Measurements from ENCODE around the gene TBX20.

TBX20 gene

DNA sequence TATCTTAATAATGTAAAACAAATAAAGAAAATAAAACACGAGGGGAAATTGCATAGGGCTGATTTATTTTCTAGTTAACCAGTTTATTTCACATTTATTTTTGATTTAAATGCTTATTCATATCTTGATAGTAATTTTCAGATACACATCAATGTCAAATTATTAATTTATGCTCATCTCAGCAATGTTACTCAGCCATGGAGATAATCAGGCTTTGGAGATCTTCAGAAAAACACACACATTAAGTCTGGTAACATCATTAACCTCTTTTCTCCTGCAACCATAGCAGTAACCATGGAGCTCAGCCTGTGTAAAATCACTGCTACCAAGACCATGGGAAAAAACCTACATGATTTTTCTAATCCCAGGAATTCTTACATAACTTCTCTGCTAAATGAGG, 31.9 kb upstream of the TBX20 start:
- H2BK120ac ChIP-seq (ENCODE audit: low read depth, low read length): no peak overlapping the region
- no peak overlapping the region for H3K4me3 ChIP-seq (ENCODE audit: insufficient read depth in 1 of 2, low read depth in 1 of 2, low read length in 2 of 2)
- H2AK5ac ChIP-seq (ENCODE audit: low read length, severe bottlenecking): no peak overlapping the region
- H3K18ac ChIP-seq (ENCODE audit: low read depth in 1 of 2, low read length in 2 of 2): no peak overlapping the region
- H2BK15ac ChIP-seq (ENCODE audit: low read depth, poor library complexity, severe bottlenecking): no peak overlapping the region
- no peak overlapping the region for H3K9ac ChIP-seq (ENCODE audit: low read length)
- H3K4me2 ChIP-seq (ENCODE audit: low read length, poor library complexity, severe bottlenecking): no peak overlapping the region
- no peak overlapping the region for H4K91ac ChIP-seq (ENCODE audit: low read length)
- H2AFZ ChIP-seq (ENCODE audit: low read depth, low read length): no peak overlapping the region
- H3K27ac ChIP-seq (ENCODE audit: low read length, poor library complexity, severe bottlenecking): no peak overlapping the region
- H2BK5ac ChIP-seq (ENCODE audit: low read depth, low read length, poor library complexity, severe bottlenecking): no peak overlapping the region
- no peak overlapping the region for H2BK12ac ChIP-seq (ENCODE audit: low read length in 2 of 2)
- no peaks in the 10 kb centered on the region for H3K79me1 ChIP-seq (replicated peaks; ENCODE audit: low read length, poor library complexity, severe bottlenecking)
- no CpG with 5 or more reads among the region's 1 CpG for WGBS
- no peak overlapping the region for H3K4ac ChIP-seq (ENCODE audit: low read depth in 1 of 2, low read length in 2 of 2)
- no peak overlapping the region for H4K8ac ChIP-seq (ENCODE audit: low read length)
- no peaks in the 10 kb centered on the region for H3K4me1 ChIP-seq (ENCODE audit: control insufficient read depth, insufficient read depth, low read depth, low read length)
- peaks cover 0 to 5% of the 10 kb centered on the region in 2 experiments for H3K27me3 ChIP-seq (ENCODE audit: control insufficient read depth in 1 of 2, insufficient read depth in 1 of 2, low read length in 2 of 2)
- H3K23ac ChIP-seq (ENCODE audit: low read length in 2 of 2): no peak overlapping the region
- DNase-seq: no peak
- H3K9me3 ChIP-seq (ENCODE audit: control insufficient read depth, low read length): peaks cover 4% of the 10 kb centered on the region
- H3K36me3 ChIP-seq (ENCODE audit: control insufficient read depth in 1 of 2, insufficient read depth in 2 of 2, low read depth in 1 of 2, low read length in 2 of 2): no peaks in the 10 kb centered on the region
- H3K14ac ChIP-seq (ENCODE audit: low read length in 2 of 2): no peak overlapping the region

DNA sequence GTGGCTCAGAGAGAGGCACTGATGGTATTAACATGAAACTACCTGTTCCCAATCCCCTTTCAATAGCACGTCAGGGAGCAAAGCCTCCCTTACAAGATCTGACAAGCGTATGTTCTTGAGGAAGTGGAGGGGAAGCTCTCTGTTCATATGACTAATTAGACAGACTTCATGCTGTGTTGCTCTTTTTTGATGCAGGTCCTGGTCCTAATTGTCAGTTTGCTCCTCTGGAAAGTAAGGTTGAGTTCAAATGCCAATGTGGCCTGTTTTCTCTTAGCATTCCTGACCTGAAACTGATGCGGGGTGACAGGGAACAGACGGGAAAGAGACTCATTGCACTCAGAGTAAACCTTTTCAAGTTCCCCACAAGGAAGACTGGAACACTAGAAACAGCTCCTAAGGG, 27.0 kb upstream of the TBX20 start:
- Histone ChIP-seq H3K9me3 (ENCODE audit: control insufficient read depth, low read length) (no peaks in the 10 kb centered on the region), H3K4me2 (ENCODE audit: low read length, poor library complexity, severe bottlenecking) (no peak overlapping the region), H3K4me3 (ENCODE audit: insufficient read depth in 1 of 2, low read depth in 1 of 2, low read length in 2 of 2) (no peak overlapping the region), H4K8ac (ENCODE audit: low read length) (no peak overlapping the region), H3K4me1 (ENCODE audit: control insufficient read depth, insufficient read depth, low read depth, low read length) (no peaks in the 10 kb centered on the region), H3K4ac (ENCODE audit: low read depth in 1 of 2, low read length in 2 of 2) (no peak overlapping the region), H3K14ac (ENCODE audit: low read length in 2 of 2) (no peak overlapping the region), H2BK15ac (ENCODE audit: low read depth, poor library complexity, severe bottlenecking) (no peak overlapping the region), H3K36me3 (ENCODE audit: control insufficient read depth in 1 of 2, insufficient read depth in 2 of 2, low read depth in 1 of 2, low read length in 2 of 2) (no peaks in the 10 kb centered on the region), H4K91ac (ENCODE audit: low read length) (no peak overlapping the region), H2AK5ac (ENCODE audit: low read length, severe bottlenecking) (no peak overlapping the region), H3K9ac (ENCODE audit: low read length) (no peak overlapping the region), H2AFZ (ENCODE audit: low read depth, low read length) (no peak overlapping the region), H3K79me1 (replicated peaks; ENCODE audit: low read length, poor library complexity, severe bottlenecking) (no peaks in the 10 kb centered on the region), H2BK5ac (ENCODE audit: low read depth, low read length, poor library complexity, severe bottlenecking) (no peak overlapping the region), H3K18ac (ENCODE audit: low read depth in 1 of 2, low read length in 2 of 2) (no peak overlapping the region), H2BK12ac (ENCODE audit: low read length in 2 of 2) (no peak overlapping the region), H3K27me3 (ENCODE audit: control insufficient read depth in 1 of 2, insufficient read depth in 1 of 2, low read length in 2 of 2) (peaks cover 3 to 19% of the 10 kb centered on the region in 2 experiments), H3K27ac (ENCODE audit: low read length, poor library complexity, severe bottlenecking) (no peak overlapping the region), H3K23ac (ENCODE audit: low read length in 2 of 2) (no peak overlapping the region), H2BK120ac (ENCODE audit: low read depth, low read length) (no peak overlapping the region)
- 49% methylated on average over 4 of the region's 4 CpGs for WGBS
- no peak for DNase-seq

DNA sequence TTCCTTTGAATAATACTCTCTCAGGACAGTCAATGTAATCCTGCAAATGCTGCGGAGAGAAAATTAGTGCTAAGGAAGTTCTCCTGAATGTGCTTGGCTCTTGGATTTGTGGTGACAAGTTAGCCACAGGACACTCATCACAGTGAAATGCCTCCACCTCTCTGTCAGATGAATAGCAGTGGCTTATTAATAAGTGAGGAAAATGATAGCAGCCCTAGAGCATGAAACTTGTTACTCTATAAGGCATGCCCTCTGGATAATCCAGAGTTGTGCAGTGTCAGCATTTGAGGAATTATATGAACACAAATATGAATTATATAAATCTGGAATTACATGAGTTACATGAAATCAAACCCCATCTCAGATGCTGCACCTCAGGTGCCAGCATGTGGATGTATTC, 23.5 kb upstream of the TBX20 start:
- H3K23ac ChIP-seq (ENCODE audit: low read length in 2 of 2): no peak overlapping the region
- H3K14ac ChIP-seq (ENCODE audit: low read length in 2 of 2): no peak overlapping the region
- H2AK5ac ChIP-seq (ENCODE audit: low read length, severe bottlenecking): no peak overlapping the region
- H3K4me1 ChIP-seq (ENCODE audit: control insufficient read depth, insufficient read depth, low read depth, low read length): no peaks in the 10 kb centered on the region
- no peaks in the 10 kb centered on the region for H3K79me1 ChIP-seq (replicated peaks; ENCODE audit: low read length, poor library complexity, severe bottlenecking)
- no peak overlapping the region for H2BK12ac ChIP-seq (ENCODE audit: low read length in 2 of 2)
- no peak overlapping the region for H3K27ac ChIP-seq (ENCODE audit: low read length, poor library complexity, severe bottlenecking)
- H4K8ac ChIP-seq (ENCODE audit: low read length): no peak overlapping the region
- no peak overlapping the region for H2BK120ac ChIP-seq (ENCODE audit: low read depth, low read length)
- no peak overlapping the region for H2BK5ac ChIP-seq (ENCODE audit: low read depth, low read length, poor library complexity, severe bottlenecking)
- no peak overlapping the region for H3K9ac ChIP-seq (ENCODE audit: low read length)
- H3K18ac ChIP-seq (ENCODE audit: low read depth in 1 of 2, low read length in 2 of 2): no peak overlapping the region
- no peaks in the 10 kb centered on the region for H3K9me3 ChIP-seq (ENCODE audit: control insufficient read depth, low read length)
- no peak overlapping the region for H3K4me2 ChIP-seq (ENCODE audit: low read length, poor library complexity, severe bottlenecking)
- no peak overlapping the region for H2BK15ac ChIP-seq (ENCODE audit: low read depth, poor library complexity, severe bottlenecking)
- 82% methylated on average over 1 of the region's 1 CpG for WGBS
- DNase-seq: no peak
- H3K36me3 ChIP-seq (ENCODE audit: control insufficient read depth in 1 of 2, insufficient read depth in 2 of 2, low read depth in 1 of 2, low read length in 2 of 2): no peaks in the 10 kb centered on the region
- no peak overlapping the region for H3K4me3 ChIP-seq (ENCODE audit: insufficient read depth in 1 of 2, low read depth in 1 of 2, low read length in 2 of 2)
- no peak overlapping the region for H4K91ac ChIP-seq (ENCODE audit: low read length)
- no peak overlapping the region for H2AFZ ChIP-seq (ENCODE audit: low read depth, low read length)
- H3K27me3 ChIP-seq (ENCODE audit: control insufficient read depth in 1 of 2, insufficient read depth in 1 of 2, low read length in 2 of 2): peaks cover 3 to 17% of the 10 kb centered on the region in 2 experiments
- H3K4ac ChIP-seq (ENCODE audit: low read depth in 1 of 2, low read length in 2 of 2): no peak overlapping the region

DNA sequence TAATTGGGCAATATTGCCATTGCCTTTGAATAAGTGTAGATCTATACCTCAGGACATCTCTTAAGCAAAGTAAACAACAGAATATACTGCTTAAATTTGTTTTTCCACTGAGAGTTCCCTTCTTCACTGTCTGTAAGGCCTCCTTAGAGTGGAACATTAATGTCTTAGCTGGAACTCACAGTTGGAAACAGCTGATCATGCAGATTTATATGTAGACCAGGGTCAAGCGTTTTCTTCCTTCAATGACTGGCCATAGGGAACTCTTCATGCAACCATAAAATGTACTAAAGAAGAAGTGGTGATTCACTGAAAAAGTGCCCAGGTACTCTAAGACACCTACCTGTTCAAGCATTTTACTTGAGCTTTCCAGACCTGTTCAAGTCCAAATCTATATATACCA, 18.3 kb upstream of the TBX20 start:
- Histone ChIP-seq H2AFZ (ENCODE audit: low read depth, low read length) (no peak overlapping the region), H2BK120ac (ENCODE audit: low read depth, low read length) (no peak overlapping the region), H3K4me3 (ENCODE audit: insufficient read depth in 1 of 2, low read depth in 1 of 2, low read length in 2 of 2) (no peak overlapping the region), H3K4me1 (ENCODE audit: control insufficient read depth, insufficient read depth, low read depth, low read length) (no peaks in the 10 kb centered on the region), H3K79me1 (replicated peaks; ENCODE audit: low read length, poor library complexity, severe bottlenecking) (no peaks in the 10 kb centered on the region), H4K91ac (ENCODE audit: low read length) (no peak overlapping the region), H3K9ac (ENCODE audit: low read length) (no peak overlapping the region), H3K14ac (ENCODE audit: low read length in 2 of 2) (no peak overlapping the region), H3K27me3 (ENCODE audit: control insufficient read depth in 1 of 2, insufficient read depth in 1 of 2, low read length in 2 of 2) (peaks cover 3 to 19% of the 10 kb centered on the region in 2 experiments), H2BK12ac (ENCODE audit: low read length in 2 of 2) (no peak overlapping the region), H2AK5ac (ENCODE audit: low read length, severe bottlenecking) (no peak overlapping the region), H3K18ac (ENCODE audit: low read depth in 1 of 2, low read length in 2 of 2) (no peak overlapping the region), H3K4me2 (ENCODE audit: low read length, poor library complexity, severe bottlenecking) (no peak overlapping the region), H3K4ac (ENCODE audit: low read depth in 1 of 2, low read length in 2 of 2) (no peak overlapping the region), H3K27ac (ENCODE audit: low read length, poor library complexity, severe bottlenecking) (no peak overlapping the region), H3K36me3 (ENCODE audit: control insufficient read depth in 1 of 2, insufficient read depth in 2 of 2, low read depth in 1 of 2, low read length in 2 of 2) (no peaks in the 10 kb centered on the region), H2BK15ac (ENCODE audit: low read depth, poor library complexity, severe bottlenecking) (no peak overlapping the region), H2BK5ac (ENCODE audit: low read depth, low read length, poor library complexity, severe bottlenecking) (no peak overlapping the region), H3K9me3 (ENCODE audit: control insufficient read depth, low read length) (no peaks in the 10 kb centered on the region), H4K8ac (ENCODE audit: low read length) (no peak overlapping the region), H3K23ac (ENCODE audit: low read length in 2 of 2) (no peak overlapping the region)
- no peak for DNase-seq
- 73% methylated on average over 1 of the region's 1 CpG for WGBS

Data from mesenchymal stem cell (in vitro differentiated cells and primary cell).